OCI-LY1 (cell line): Measurements from ENCODE around the gene GALNTL6.

Source experiments
- EZH2 ChIP-seq: fragments of 200-600 bp; sonication (generic), shearing (Covaris generic); IDR thresholded peaks from 2 replicates; pipeline ENCODE4 v1.8.0; 2017; ENCODE audit warnings: borderline replicate concordance, mixed run types, mild to moderate bottlenecking, antibody characterized with exemption, low read length, moderate library complexity, mixed read lengths
- TF ChIP-seq, protein P1 (sequence below): fragments of 200-600 bp; sonication (generic), shearing (Covaris generic); IDR thresholded peaks from 2 replicates; pipeline ENCODE4 v1.5.1; 2017; ENCODE audit warnings: mild to moderate bottlenecking, antibody characterized with exemption, low read length, moderate library complexity, mixed read lengths

DNA sequence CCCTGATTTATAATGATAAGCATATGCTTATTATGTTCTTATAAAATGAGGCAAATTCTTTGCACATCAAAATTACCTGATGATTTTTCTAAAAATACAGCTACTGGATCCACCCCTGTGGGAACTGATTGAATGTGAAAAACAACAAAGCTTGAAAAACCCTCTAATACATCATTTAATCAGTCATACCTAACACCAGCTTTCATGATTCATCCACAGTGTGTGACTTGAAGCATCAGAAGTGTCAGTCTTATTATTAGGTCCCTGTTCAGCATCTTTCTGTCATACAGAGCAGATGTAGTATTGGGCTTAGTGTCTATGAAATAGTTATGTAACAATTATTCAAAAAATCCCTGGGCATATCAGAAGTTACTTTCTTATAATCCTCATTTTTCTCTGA, 684.1 kb downstream of the GALNTL6 start:
- TF ChIP-seq, protein P1, sequence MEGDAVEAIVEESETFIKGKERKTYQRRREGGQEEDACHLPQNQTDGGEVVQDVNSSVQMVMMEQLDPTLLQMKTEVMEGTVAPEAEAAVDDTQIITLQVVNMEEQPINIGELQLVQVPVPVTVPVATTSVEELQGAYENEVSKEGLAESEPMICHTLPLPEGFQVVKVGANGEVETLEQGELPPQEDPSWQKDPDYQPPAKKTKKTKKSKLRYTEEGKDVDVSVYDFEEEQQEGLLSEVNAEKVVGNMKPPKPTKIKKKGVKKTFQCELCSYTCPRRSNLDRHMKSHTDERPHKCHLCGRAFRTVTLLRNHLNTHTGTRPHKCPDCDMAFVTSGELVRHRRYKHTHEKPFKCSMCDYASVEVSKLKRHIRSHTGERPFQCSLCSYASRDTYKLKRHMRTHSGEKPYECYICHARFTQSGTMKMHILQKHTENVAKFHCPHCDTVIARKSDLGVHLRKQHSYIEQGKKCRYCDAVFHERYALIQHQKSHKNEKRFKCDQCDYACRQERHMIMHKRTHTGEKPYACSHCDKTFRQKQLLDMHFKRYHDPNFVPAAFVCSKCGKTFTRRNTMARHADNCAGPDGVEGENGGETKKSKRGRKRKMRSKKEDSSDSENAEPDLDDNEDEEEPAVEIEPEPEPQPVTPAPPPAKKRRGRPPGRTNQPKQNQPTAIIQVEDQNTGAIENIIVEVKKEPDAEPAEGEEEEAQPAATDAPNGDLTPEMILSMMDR, result no peak
- TF ChIP-seq EZH2, result no peak
